T follicular helper cell (primary cell): ENCODE results near the gene HTD2.

Experiments
- DNase-seq: peaks from one replicate; pipeline ENCODE4 v3.0.0-alpha.2; 2020; ENCODE audit warnings: low read depth

HTD2 gene

DNA sequence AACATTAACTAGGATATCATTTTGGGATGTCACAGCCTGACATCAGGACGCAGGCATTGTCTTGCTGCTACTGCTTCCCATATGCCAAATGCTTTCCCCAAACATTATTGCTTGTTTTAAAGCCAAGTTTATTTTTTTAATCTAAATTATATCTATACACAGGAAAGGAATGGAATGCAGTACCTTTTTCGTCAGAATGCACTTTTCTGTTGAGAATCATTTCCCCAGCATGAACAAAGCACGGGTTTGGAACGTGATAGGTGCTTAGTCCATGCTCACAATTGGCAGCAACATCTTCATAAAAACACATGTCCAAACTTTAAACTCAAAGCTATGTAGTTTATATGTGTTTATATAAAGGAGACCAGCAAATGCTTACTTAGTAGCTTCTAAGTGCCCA is 52.5 kb downstream of the HTD2 start:
- DNase-seq: no peak

DNA sequence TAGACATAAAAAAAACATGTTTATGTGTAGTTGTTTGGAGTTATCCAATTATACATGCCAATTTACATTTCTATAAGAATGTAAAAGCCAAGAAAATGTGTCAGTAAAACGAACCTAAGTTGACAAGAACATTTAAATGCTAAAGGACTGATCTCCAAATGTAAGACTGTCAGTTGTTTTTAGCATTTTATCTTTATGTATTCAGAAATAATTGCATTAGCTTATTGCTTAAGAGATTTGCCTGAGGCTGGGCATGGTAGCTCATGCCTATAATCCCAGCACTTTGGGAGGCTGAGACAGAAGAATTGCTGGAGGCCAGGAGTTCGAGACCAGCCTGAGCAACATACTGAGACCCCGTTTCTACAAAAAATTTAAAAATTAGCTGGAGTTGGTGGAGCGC is 53.3 kb downstream of the HTD2 start:
- DNase-seq: no peak

DNA sequence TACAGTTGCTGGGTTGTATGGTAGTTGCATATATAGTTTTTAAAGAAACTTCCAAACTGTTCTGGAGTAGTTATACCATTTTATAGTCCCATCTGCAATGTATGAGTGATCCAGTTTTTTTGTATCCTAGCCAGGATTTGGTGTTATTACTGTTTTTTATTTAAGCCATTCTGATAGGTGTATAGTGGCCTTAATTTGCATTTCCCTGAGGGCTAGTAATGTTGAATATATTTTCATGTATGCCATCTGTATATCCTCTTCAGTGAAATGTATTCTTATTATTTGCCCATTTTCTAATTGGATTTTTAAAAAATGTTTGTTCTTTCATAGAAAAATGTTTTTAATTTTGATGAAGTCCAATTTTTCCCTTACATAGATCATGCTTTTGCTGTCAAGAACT is 55.5 kb downstream of the HTD2 start:
- DNase-seq: no peak

DNA sequence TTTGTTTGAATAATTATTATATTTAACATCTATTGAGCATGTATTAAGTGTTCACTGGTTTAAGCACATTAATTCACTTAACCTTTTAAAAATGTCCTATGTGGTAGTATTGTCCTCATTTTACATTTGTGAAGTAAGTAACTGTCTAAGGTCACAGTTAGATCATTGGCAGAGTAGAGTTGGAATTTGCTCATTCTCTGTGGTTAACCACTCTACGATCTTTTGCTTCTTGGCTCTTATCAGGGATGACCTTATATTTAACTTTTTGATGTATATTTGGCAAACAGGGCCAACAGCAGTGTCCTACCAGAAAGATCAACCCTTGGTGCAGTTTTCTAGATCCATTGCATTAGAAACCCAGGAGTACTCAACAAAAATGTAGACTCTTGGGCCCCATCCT is 60.4 kb downstream of the HTD2 start:
- no peak for DNase-seq

DNA sequence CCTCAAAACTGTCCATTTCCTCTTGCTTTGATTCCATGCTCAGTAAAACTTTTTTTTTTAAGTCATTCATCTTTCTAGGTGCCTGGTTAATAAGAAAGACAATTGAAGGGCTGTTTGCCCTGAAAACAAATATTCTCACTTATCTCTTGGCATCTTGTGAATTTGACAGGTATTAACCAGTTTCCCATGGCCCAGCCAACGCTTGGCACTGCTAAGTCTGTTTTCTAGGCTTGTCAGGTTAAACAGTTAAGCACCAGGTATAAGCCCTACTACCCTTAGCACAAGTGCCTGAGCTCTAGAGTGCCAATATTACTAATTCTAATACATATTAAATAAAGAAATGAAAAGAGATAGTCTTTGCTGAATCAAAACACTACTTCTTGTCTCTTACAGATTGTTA is 62.7 kb downstream of the HTD2 start:
- no peak for DNase-seq
